HepG2 (cell line): ENCODE results near the gene RHOT2. TPM values are rescaled to one million over a fixed set of nuclear protein-coding genes. Genes with fewer than 3 reads are reported as not detected.

ENCODE experiments used
- GPBP1L1 ChIP-seq: sonication (generic); formaldehyde crosslinking; IDR thresholded peaks from 2 replicates; pipeline ENCODE4 v1.5.0; 2020; ENCODE audit warnings: mild to moderate bottlenecking, missing genetic modification reagents
- NFAT5 ChIP-seq: sonication (generic); formaldehyde crosslinking; IDR thresholded peaks from 2 replicates; pipeline ENCODE4 v1.4.0; 2020; ENCODE audit warnings: missing genetic modification reagents
- PCBP1 ChIP-seq: fragments of 200-400 bp; formaldehyde crosslinking; IDR thresholded peaks from 2 replicates; pipeline ENCODE4 v1.6.1; 2017; ENCODE audit warnings: mild to moderate bottlenecking, low read depth, low read length, borderline replicate concordance
- PCBP2 ChIP-seq: fragments of 200-400 bp; formaldehyde crosslinking; optimal IDR thresholded peaks from 2 replicates; pipeline ENCODE3; 2018; ENCODE audit warnings: low read length, low read depth; ENCODE audit not compliant: poor library complexity, severe bottlenecking
- RFX1 ChIP-seq: fragments of 450-650 bp; IDR thresholded peaks from 2 replicates; pipeline ENCODE4 v1.6.1; 2017
- SIN3B ChIP-seq: fragments of 150-350 bp; IDR thresholded peaks from 2 replicates; pipeline ENCODE4 v1.6.1; 2014; ENCODE audit warnings: low read length
- TERF1 ChIP-seq: sonication (generic); formaldehyde crosslinking; IDR thresholded peaks from 2 replicates; pipeline ENCODE4 v1.8.0; 2022; ENCODE audit warnings: mild to moderate bottlenecking, missing genetic modification reagents, moderate library complexity
- THYN1 ChIP-seq: sonication (generic); formaldehyde crosslinking; IDR thresholded peaks from 2 replicates; pipeline ENCODE4 v1.8.1; 2023; ENCODE audit warnings: low read depth, mild to moderate bottlenecking, moderate library complexity, missing genetic modification reagents, borderline replicate concordance
- YY1 ChIP-seq: IDR thresholded peaks from 2 replicates; pipeline ENCODE4 v1.6.1; 2011; ENCODE audit warnings: low read length, low read depth, moderate library complexity, mild to moderate bottlenecking; ENCODE audit not compliant: insufficient read depth, insufficient replicate concordance
- ZFP1 ChIP-seq: IDR thresholded peaks from 2 replicates; pipeline ENCODE4 v1.6.1; 2016
- ZHX2 ChIP-seq, 2 experiments: sonication (generic) in 1 of 2; formaldehyde crosslinking in 1 of 2; IDR thresholded peaks; 2 replicates each; pipeline versions ENCODE4 v1.6.1 to v1.9.0; 2014 to 2022; ENCODE audit warnings: antibody characterized with exemption in 1 of 2, borderline replicate concordance in 1 of 2, inconsistent platforms in 1 of 2, low read depth in 1 of 2, missing genetic modification reagents in 1 of 2
- ZNF160 ChIP-seq: sonication (generic); formaldehyde crosslinking; IDR thresholded peaks from 2 replicates; pipeline ENCODE4 v1.8.0; 2022; ENCODE audit warnings: mild to moderate bottlenecking, inconsistent platforms, missing genetic modification reagents
- ZNF501 ChIP-seq: sonication (generic); formaldehyde crosslinking; IDR thresholded peaks from 2 replicates; pipeline ENCODE4 v1.5.1; 2020; ENCODE audit warnings: mild to moderate bottlenecking, moderate library complexity, missing genetic modification reagents
- ZNF660 ChIP-seq: sonication (generic); formaldehyde crosslinking; IDR thresholded peaks from 2 replicates; pipeline ENCODE4 v1.5.1; 2020; ENCODE audit warnings: mild to moderate bottlenecking, low read depth, missing genetic modification reagents, borderline replicate concordance
- polyA plus RNA-seq, 8 experiments: library from polyadenylated mRNA; depleted of rRNA in 3 of 8; stranded (reverse) in 7 of 8; unstranded in 1 of 8; fragments of >200 nt; fragmentation: Illumina TruSeq in 4 of 8; extraction: Trizol in 4 of 8; gene quantifications; 2 replicates each; pipeline versions ENCODE4 v1.2.1 to v1.2.3, GENCODE V29; 2011 to 2016; ENCODE audit warnings: low read depth in 4 of 8, missing spikeins in 1 of 8, mixed read lengths in 1 of 8; ENCODE audit not compliant: insufficient read depth in 1 of 8
- total RNA-seq, 5 experiments: library from RNA; depleted of rRNA; stranded (reverse); fragments of >200 nt; fragmentation: Illumina TruSeq; extraction: Trizol; gene quantifications; 2 replicates each; pipeline ENCODE4 v1.2.3, GENCODE V29; 2016; ENCODE audit warnings: low read depth in 1 of 5

The RHOT2 gene
- total and polyA plus RNA-seq, 2 of the 13 experiments (the other 11 are each of a cell fraction or from before 2014, with no cell fraction given): 63.6 to 76.9 TPM

GRCh38 chr16:700684-701584, 33.0 kb downstream of the RHOT2 start (continued):
- TF ChIP-seq ZFP1 (CRISPR knock-in tag): no peak
- no peak for TF ChIP-seq YY1
- no peak for TF ChIP-seq THYN1 (CRISPR knock-in tag)
- TF ChIP-seq ZNF660 (CRISPR knock-in tag): no peak
- peak; percentile 93 for TF ChIP-seq NFAT5 (CRISPR knock-in tag)
- no peak for TF ChIP-seq RFX1
- no peak for TF ChIP-seq SIN3B
- no peak for TF ChIP-seq PCBP2
- no peak for TF ChIP-seq ZHX2 (IDR thresholded peaks at IDR 0.05; ENCODE audit: low read depth)
- TF ChIP-seq ZHX2 (CRISPR knock-in tag; IDR thresholded peaks at IDR 0.05; ENCODE audit: borderline replicate concordance): peak; percentile 91; the same call in 1 of the 2 replicates
- TF ChIP-seq PCBP1: no peak
- TF ChIP-seq ZNF160 (CRISPR knock-in tag): no peak; the same call in 1 of the 2 replicates
- TF ChIP-seq ZNF501 (CRISPR knock-in tag): no peak
- TF ChIP-seq GPBP1L1 (CRISPR knock-in tag): no peak
- TF ChIP-seq TERF1 (CRISPR knock-in tag): no peak
